ENCODE data around the gene MAPK9. TPM values are rescaled to one million over a fixed set of nuclear protein-coding genes. Genes with fewer than 3 reads are reported as not detected.
A peak's percentile ranks its signal among the peaks of the same experiment; 100 is the strongest.

The MAPK9 gene
- total RNA-seq, 1 donor from 2014 or later, result 31.8 TPM

GRCh38 chr5:180207593-180207992 lies 84.3 kb downstream of the MAPK9 start:
- Mint-ChIP-seq H3K27ac (ENCODE audit: unreplicated experiment) (no peak overlapping the region), H3K27me3 (ENCODE audit: unreplicated experiment) (peaks cover 5% of the 10 kb centered on the region), H3K36me3 (ENCODE audit: unreplicated experiment) (no peaks in the 10 kb centered on the region), H3K4me3 (ENCODE audit: unreplicated experiment) (no peak overlapping the region), H3K9me3 (ENCODE audit: unreplicated experiment) (no peaks in the 10 kb centered on the region), H3K4me1 (ENCODE audit: unreplicated experiment) (peaks cover 7% of the 10 kb centered on the region)
- no peak for TF ChIP-seq CTCF (IDR thresholded peaks at IDR 0.05)
- peak; percentile 80 for DNase-seq (ENCODE audit: extremely low spot score, unreplicated experiment)

DNA sequence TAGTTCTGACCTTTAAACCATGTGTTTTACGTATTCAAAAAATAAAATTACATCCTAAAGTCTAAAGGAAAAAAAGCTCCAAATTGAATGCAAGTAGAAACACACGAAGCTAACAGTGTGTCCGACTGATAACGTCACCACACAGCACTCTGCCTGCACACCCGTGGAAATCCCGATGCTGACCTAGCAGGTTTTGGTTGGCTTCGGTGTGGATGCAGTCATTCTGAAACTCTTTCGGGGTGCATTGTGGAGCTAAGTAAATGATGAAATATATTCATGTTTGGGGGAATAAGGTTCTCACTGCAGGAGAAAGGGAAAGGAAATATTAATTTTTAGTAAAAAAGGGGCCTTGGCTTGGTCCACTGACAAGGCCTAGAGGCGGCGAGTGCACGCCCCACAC lies 84.9 kb downstream of the MAPK9 start:
- H3K4me3 Mint-ChIP-seq (ENCODE audit: unreplicated experiment), result no peak overlapping the region
- peaks cover 7% of the 10 kb centered on the region for H3K4me1 Mint-ChIP-seq (ENCODE audit: unreplicated experiment)
- H3K27me3 Mint-ChIP-seq (ENCODE audit: unreplicated experiment), result peaks cover 5% of the 10 kb centered on the region
- TF ChIP-seq CTCF (IDR thresholded peaks at IDR 0.05), result no peak
- DNase-seq (ENCODE audit: extremely low spot score, unreplicated experiment), result no peak
- H3K9me3 Mint-ChIP-seq (ENCODE audit: unreplicated experiment), result no peaks in the 10 kb centered on the region
- H3K27ac Mint-ChIP-seq (ENCODE audit: unreplicated experiment), result no peak overlapping the region
- no peaks in the 10 kb centered on the region for H3K36me3 Mint-ChIP-seq (ENCODE audit: unreplicated experiment)

DNA sequence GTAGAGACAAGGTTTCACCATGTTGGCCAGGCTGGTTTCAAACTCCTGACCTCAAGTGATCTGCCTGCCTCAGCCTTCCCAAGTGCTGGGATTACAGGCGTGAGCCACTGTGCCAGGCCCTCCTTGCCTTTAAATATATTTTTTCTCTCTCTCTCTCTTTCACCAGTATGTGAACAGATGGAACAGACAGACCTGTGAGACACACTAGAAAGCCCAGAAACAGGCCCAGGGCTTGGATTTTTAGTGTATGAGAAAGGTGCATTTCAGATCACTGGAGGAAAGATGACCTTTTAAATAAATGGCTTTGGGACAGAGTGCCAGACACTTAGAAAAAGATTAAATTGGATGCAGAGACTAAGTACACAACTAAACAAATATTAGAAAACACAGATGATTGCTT lies 86.0 kb downstream of the MAPK9 start:
- H3K9me3 Mint-ChIP-seq (ENCODE audit: unreplicated experiment), result no peaks in the 10 kb centered on the region
- H3K4me3 Mint-ChIP-seq (ENCODE audit: unreplicated experiment), result no peak overlapping the region
- peaks cover 7% of the 10 kb centered on the region for H3K4me1 Mint-ChIP-seq (ENCODE audit: unreplicated experiment)
- DNase-seq (ENCODE audit: extremely low spot score, unreplicated experiment), result no peak
- H3K36me3 Mint-ChIP-seq (ENCODE audit: unreplicated experiment), result no peaks in the 10 kb centered on the region
- TF ChIP-seq CTCF (IDR thresholded peaks at IDR 0.05), result no peak
- H3K27ac Mint-ChIP-seq (ENCODE audit: unreplicated experiment), result no peak overlapping the region
- peaks cover 10% of the 10 kb centered on the region for H3K27me3 Mint-ChIP-seq (ENCODE audit: unreplicated experiment)

DNA sequence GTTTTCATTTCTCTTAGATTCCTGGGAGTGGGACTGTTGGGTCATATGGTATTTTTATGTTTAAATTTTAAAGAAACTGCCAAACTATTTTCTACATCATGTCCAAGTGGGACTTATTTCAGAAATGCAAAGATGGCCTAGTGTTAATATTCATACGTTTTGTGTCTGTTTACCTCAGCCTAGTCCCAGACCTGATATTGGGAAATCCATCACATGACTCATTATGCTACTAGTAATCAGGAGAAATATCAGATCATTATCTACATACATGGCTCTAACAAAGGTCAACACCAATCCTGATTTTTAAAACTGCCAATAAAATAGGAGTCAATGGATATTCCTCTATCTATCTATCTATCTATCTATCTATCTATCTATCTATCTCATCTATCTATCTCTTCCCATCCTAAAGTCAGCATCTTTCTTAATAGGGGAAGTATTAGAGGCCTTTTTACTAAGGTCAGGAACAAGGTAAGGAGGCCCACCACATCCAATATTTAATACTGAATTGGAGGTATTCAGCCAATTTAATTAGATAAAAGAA lies 87.5 kb downstream of the MAPK9 start:
- no peak for TF ChIP-seq CTCF (IDR thresholded peaks at IDR 0.05)
- peaks cover 7% of the 10 kb centered on the region for H3K4me1 Mint-ChIP-seq (ENCODE audit: unreplicated experiment)
- no peak overlapping the region for H3K27ac Mint-ChIP-seq (ENCODE audit: unreplicated experiment)
- no peak for DNase-seq (ENCODE audit: extremely low spot score, unreplicated experiment)
- H3K4me3 Mint-ChIP-seq (ENCODE audit: unreplicated experiment), result no peak overlapping the region
- no peaks in the 10 kb centered on the region for H3K9me3 Mint-ChIP-seq (ENCODE audit: unreplicated experiment)
- H3K27me3 Mint-ChIP-seq (ENCODE audit: unreplicated experiment), result peaks cover 10% of the 10 kb centered on the region
- no peaks in the 10 kb centered on the region for H3K36me3 Mint-ChIP-seq (ENCODE audit: unreplicated experiment)

DNA sequence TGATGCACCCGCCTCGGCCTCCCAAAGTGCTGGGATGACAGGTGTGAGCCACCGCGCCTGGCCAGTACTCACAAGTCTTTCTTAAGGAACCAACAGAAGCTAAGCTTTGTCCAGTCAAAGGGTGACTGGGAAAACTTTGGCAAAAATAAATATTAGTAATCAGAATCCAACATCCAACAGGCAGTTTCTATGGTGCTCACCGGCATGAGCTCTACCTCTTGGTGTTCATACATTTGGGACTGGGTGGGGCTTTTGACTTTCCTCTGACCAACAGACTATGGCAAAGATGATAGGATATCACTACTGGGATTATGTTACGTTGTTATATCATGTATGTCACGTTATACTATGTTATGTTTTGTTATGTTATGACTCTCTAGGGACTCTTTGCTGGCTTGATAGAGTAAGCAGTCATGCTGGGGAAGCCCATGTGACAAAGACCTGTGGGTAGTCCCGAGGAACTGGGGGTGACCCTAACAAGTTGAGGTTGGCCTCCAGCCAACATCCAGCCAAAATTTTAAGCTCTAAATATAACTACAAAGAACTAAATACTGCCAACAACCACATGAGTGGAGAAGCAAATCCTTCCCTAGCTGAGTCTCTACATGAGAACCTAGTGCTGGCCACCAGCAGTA lies 88.8 kb downstream of the MAPK9 start:
- no peaks in the 10 kb centered on the region for H3K36me3 Mint-ChIP-seq (ENCODE audit: unreplicated experiment)
- TF ChIP-seq CTCF (IDR thresholded peaks at IDR 0.05), result no peak
- H3K4me1 Mint-ChIP-seq (ENCODE audit: unreplicated experiment), result peaks cover 3% of the 10 kb centered on the region
- DNase-seq (ENCODE audit: extremely low spot score, unreplicated experiment), result no peak
- H3K4me3 Mint-ChIP-seq (ENCODE audit: unreplicated experiment), result no peak overlapping the region
- H3K27ac Mint-ChIP-seq (ENCODE audit: unreplicated experiment), result no peak overlapping the region
- H3K9me3 Mint-ChIP-seq (ENCODE audit: unreplicated experiment), result no peaks in the 10 kb centered on the region
- H3K27me3 Mint-ChIP-seq (ENCODE audit: unreplicated experiment), result peaks cover 5% of the 10 kb centered on the region
